ENCODE measurements around the gene LRP4. TPM values are rescaled to one million over a fixed set of nuclear protein-coding genes. Genes with fewer than 3 reads are reported as not detected.

LRP4 gene
- total and polyA plus RNA-seq, 2 of the 8 experiments (the other 6 are each of a cell fraction or from before 2014, with no cell fraction given), result 5.4 to 22.1 TPM

- TF ChIP-seq CHD7 (IDR thresholded peaks at IDR 0.05; ENCODE audit: insufficient replicate concordance, low read length) (no peak), CTCF (IDR thresholded peaks at IDR 0.05; ENCODE audit: control extremely low read depth in 1 of 3, insufficient read depth in 1 of 3, low read depth in 1 of 3, low read length in 3 of 3) (no peak), CBX5 (IDR thresholded peaks at IDR 0.05; ENCODE audit: low read depth, low read length) (no peak), ZNF274 (IDR thresholded peaks at IDR 0.05; ENCODE audit: borderline replicate concordance, extremely low read depth, low read length) (no peak), RNF2 (IDR thresholded peaks at IDR 0.05; ENCODE audit: borderline replicate concordance, low read depth, low read length, missing control alignments, poor library complexity, severe bottlenecking) (no peak), EZH2 (IDR thresholded peaks at IDR 0.05; ENCODE audit: low read depth, low read length, severe bottlenecking) (no peak), POLR2AphosphoS5 (IDR thresholded peaks at IDR 0.05; ENCODE audit: low read depth, low read length) (no peak), SP2 (IDR thresholded peaks at IDR 0.05; ENCODE audit: low read length) (no peak)
These were observed 11.7 kb upstream of the LRP4 start (continued) for GRCh38 chr11:46930089-46930488.
